ENCODE data around the gene EIF1AD.
A peak's percentile ranks its signal among the peaks of the same experiment; 100 is the strongest.

EIF1AD gene, protein sequence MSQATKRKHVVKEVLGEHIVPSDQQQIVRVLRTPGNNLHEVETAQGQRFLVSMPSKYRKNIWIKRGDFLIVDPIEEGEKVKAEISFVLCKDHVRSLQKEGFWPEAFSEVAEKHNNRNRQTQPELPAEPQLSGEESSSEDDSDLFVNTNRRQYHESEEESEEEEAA

DNA sequence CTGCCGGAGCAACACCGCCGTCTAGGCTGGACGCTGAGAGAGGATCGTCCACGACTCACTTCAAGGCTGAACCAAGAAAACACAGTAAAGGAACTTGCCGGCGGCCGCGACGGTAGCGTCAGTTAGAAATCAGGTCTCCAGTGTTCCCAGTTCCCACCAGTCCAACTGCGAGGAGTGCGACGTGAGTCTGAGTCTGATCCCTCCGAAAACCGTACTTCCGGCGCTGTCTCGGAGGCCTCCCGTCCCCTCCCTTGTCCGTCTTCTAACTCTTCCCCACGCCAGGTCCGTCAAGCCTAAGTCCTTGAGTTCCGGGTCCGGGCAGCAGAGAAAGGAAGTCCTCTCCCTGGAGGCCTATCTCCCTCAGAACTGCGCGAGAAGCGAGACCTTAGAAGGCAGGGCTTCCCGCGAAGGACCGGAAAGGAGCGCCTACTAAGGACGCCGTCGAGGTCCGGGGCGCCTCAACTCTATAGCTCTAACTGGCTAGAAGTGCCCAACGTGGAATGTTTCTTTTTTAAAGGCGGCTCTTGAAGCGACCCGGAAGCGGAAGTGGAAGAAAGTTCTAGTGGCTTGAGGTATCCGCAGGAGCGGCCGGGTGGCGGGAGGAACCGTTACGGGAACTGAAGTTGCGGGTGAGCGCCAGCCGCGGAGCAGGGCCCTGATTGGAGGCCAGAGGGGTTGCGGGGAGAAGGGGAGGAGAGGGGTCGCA is at the start of gene EIF1AD, which contains the start of gene BANF1:
Gene EIF1AD, minus strand, starts transcription at position 216 of the 706 bp plus-strand sequence. CDS start 1,768 bp downstream, outside the sequence.
Gene BANF1, plus strand, starts transcription at position 562 of the 706 bp plus-strand sequence. CDS start 748 bp downstream, outside the sequence.
- no peaks in the 10 kb centered on the region for H3K27me3 ChIP-seq (replicated peaks)
- H3K36me3 ChIP-seq (replicated peaks): peaks cover 39% of the 10 kb centered on the region
- peak within 1 kb of the TSS; percentile 87 for H3K27ac ChIP-seq
- peak within 1 kb of the TSS; percentile 99 for H3K4me3 ChIP-seq (ENCODE audit: low read depth, low read length)
- DNase-seq: peak; percentile 95
- in situ Hi-C loops (cut with HindIII; ENCODE audit: low pct_ligation_motif_present, low sequenced_read_pairs): no loop called here
- TF ChIP-seq, protein P1, sequence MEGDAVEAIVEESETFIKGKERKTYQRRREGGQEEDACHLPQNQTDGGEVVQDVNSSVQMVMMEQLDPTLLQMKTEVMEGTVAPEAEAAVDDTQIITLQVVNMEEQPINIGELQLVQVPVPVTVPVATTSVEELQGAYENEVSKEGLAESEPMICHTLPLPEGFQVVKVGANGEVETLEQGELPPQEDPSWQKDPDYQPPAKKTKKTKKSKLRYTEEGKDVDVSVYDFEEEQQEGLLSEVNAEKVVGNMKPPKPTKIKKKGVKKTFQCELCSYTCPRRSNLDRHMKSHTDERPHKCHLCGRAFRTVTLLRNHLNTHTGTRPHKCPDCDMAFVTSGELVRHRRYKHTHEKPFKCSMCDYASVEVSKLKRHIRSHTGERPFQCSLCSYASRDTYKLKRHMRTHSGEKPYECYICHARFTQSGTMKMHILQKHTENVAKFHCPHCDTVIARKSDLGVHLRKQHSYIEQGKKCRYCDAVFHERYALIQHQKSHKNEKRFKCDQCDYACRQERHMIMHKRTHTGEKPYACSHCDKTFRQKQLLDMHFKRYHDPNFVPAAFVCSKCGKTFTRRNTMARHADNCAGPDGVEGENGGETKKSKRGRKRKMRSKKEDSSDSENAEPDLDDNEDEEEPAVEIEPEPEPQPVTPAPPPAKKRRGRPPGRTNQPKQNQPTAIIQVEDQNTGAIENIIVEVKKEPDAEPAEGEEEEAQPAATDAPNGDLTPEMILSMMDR (IDR thresholded peaks at IDR 0.05; ENCODE audit: low read depth, low read length, missing control alignments): no peak

DNA sequence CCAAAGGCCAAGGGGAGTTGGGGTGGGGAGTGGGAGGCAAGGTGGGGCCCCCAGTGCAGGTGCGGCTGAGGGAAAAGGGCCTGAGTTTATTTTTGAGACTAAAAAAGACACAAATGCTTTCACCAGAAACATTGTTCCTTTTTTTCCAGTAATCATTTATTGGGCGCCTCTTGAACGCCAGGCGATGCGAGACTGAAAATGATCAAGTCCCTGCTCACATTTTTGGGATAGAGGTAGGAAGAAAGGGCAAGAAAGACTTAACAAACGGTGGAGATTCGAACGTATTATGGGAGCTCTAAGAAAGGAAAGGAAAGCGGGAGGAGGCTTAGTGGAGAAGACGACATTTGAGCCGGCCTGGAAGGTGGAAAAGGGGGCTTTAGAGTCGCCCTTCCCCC is 49.4 kb upstream of the EIF1AD start:
- H3K4me3 ChIP-seq (ENCODE audit: low read depth, low read length): peak overlapping the region; percentile 94
- H3K27me3 ChIP-seq (replicated peaks): no peaks in the 10 kb centered on the region
- peaks cover 24% of the 10 kb centered on the region for H3K36me3 ChIP-seq (replicated peaks)
- TF ChIP-seq, protein P1 (IDR thresholded peaks at IDR 0.05; ENCODE audit: low read depth, low read length, missing control alignments): no peak
- no peak for DNase-seq
- in situ Hi-C loops (cut with HindIII; ENCODE audit: low pct_ligation_motif_present, low sequenced_read_pairs): no loop called here
- H3K27ac ChIP-seq: peak overlapping the region; percentile 71

DNA sequence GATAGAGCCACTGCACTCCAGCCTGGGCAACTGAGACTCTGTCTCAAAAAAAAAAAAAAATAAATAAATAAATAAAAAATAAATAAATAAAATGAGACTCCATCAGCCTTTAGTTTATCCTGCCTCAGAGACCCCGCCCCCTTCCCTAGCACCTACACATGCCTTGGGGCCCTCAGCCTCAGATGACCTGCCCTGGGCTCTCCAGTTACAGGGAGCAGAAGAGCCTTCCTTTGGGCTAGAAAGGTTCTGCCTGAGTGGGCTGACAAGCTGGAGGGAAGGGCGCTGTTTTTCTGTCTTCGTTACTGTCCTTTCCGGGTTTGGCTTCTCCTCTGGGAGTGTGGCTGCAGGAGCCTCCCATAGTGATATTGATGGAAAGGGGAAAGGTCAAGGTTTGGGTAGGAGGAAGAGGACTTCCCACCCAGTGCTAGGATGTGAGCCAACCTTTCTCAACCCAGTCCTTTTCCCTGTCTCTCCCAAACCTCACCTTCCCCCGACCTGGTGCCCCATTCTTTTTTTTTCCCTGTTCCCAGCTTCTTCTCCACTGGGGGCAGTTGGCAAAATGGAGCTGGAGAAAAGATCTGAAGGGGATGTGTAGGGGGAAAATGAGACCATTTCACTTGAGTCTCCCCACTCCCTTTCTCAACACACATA is 48.7 kb upstream of the EIF1AD start:
- DNase-seq: no peak
- in situ Hi-C loops (cut with HindIII; ENCODE audit: low pct_ligation_motif_present, low sequenced_read_pairs): no loop called here
- Histone ChIP-seq H3K4me3 (ENCODE audit: low read depth, low read length) (no peak overlapping the region), H3K36me3 (replicated peaks) (peaks cover 19% of the 10 kb centered on the region), H3K27ac (no peak overlapping the region), H3K27me3 (replicated peaks) (no peaks in the 10 kb centered on the region)
- TF ChIP-seq, protein P1 (IDR thresholded peaks at IDR 0.05; ENCODE audit: low read depth, low read length, missing control alignments): peak; percentile 21

DNA sequence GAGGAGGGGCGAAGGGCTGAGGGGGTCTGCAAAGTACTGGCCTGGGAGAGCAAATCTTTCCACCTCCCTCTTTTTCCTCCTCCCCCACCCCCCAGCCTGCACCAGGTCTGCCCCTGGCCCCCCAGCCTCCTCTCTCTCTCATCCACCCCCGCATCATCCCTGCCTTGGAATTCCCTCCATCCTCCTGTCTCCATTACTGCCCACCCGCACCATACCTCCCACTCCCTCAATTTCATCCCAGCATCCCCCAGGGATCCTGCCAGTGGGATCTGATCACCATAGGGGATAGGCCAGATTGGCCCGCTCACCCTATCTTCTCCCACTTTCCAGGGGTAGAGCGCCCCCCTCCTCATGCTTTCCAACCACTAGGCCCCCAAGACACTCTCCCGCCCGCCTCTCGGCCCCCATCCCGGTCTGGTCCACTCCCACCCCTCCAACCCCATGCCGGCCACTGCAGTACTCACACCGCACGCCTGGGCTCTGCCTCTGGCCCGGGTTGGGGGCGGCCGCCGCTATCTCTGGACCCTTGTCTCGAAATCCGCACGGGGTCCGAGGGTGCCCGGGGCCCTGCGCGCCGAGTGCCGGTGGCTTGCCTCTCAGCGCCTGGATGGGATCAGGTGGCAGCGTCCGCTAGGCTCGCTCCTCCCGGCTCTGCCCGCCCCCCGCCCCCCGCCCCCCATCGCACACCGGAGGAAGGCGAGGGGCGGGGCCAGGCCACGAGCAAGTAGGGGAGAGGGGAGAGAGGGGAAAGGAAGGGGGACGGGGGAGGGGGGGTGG is 46.8 kb upstream of the EIF1AD start, which contains the start of gene GAL3ST3:
Gene GAL3ST3, minus strand, starts transcription at position 615 of the 777 bp plus-strand sequence. CDS start 3,746 bp downstream, outside the sequence.
- in situ Hi-C loops (cut with HindIII; ENCODE audit: low pct_ligation_motif_present, low sequenced_read_pairs): no loop called here
- no peaks in the 10 kb centered on the region for H3K36me3 ChIP-seq (replicated peaks)
- no peaks in the 10 kb centered on the region for H3K27me3 ChIP-seq (replicated peaks)
- DNase-seq: no peak
- no peak within 1 kb of the TSS for H3K27ac ChIP-seq
- no peak within 1 kb of the TSS for H3K4me3 ChIP-seq (ENCODE audit: low read depth, low read length)
- TF ChIP-seq, protein P1 (IDR thresholded peaks at IDR 0.05; ENCODE audit: low read depth, low read length, missing control alignments): no peak

DNA sequence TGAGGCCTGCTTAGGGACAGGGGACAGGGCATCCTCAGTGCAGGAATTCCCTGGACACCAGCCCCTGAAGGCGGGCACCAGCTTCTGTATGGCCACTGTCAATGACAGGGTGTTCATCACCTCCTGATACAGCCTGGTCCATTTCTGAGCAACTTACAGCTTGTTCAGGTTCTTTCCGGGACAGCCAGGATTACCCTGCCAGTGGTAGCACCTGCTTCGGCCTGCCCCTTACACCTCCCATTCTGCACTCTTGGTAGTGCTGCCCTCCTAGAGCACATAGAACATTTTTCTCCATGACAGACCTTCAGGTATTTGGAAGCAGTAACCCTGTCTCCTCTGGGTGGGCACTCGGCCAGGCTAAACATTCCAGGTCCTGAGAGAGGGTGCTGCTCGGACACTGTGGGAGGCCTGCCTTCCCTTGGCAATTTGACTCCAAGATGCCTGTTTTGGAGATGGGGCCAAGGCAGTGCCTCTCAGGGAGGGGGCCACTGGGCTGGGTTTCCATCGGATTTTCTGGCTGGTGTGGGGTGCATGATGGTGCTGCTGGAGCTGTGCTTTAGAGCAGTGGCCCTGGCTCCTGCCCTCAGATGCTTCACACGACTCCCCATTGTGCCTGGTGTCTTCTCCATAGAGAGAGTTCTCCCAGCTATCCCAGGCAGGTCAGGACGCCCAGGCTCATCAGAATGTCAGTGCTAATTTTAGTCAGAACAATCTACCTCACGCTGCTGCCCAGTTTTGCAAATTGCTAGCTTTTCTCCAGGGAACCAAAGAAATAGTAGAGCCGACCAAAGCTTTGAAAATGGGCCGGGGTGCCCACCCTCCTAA is 45.8 kb upstream of the EIF1AD start:
- TF ChIP-seq, protein P1 (IDR thresholded peaks at IDR 0.05; ENCODE audit: low read depth, low read length, missing control alignments): no peak
- Histone ChIP-seq H3K27me3 (replicated peaks) (no peaks in the 10 kb centered on the region), H3K36me3 (replicated peaks) (no peaks in the 10 kb centered on the region), H3K27ac (no peak overlapping the region), H3K4me3 (ENCODE audit: low read depth, low read length) (no peak overlapping the region)
- no peak for DNase-seq
- in situ Hi-C loops (cut with HindIII; ENCODE audit: low pct_ligation_motif_present, low sequenced_read_pairs): no loop called here

Data from brain microvascular endothelial cell (primary cell).